H1 (cell line): ENCODE results near the gene MKLN1. TPM values are rescaled to one million over a fixed set of nuclear protein-coding genes. Genes with fewer than 3 reads are reported as not detected.

ENCODE experiments used
- SUZ12 ChIP-seq: fragments of 200-600 bp; sonication (generic); IDR thresholded peaks from 2 replicates; pipeline ENCODE4 v1.6.1; 2012; ENCODE audit warnings: mild to moderate bottlenecking, inconsistent platforms, low read length, moderate library complexity, mixed read lengths
- polyA plus RNA-seq, 7 experiments: library from polyadenylated mRNA; depleted of rRNA in 3 of 7; stranded (reverse) in 5 of 7; unstranded in 2 of 7; fragments of >200 nt in 5 of 7; fragments of 200-250 nt in 2 of 7; gene quantifications; 1 replicate in 5 of 7; 2 replicates in 1 of 7; 4 replicates in 1 of 7; pipeline versions ENCODE4 v1.2.1 to v1.2.3, GENCODE V29; 2011 to 2013; ENCODE audit warnings: missing spikeins in 2 of 7, mixed read lengths in 2 of 7
- total RNA-seq: library from RNA; stranded (reverse); fragmentation: NEBNext Ultra II Directional; extraction: Animal tissue kit (Norgen Biotek cat#: 25700); gene quantifications from 2 replicates; pipeline ENCODE4 v1.2.1, GENCODE V29; 2021

Gene MKLN1
- total and polyA plus RNA-seq, 2 of the 8 experiments (the other 6 are each of a cell fraction or from before 2014, with no cell fraction given) = 22.3 to 50.9 TPM

- no peak for TF ChIP-seq SUZ12
Observed at GRCh38 chr7:131293018-131293417, 34.7 kb upstream of the MKLN1 start (continued).
